Stimulated activated naive CD4-positive, alpha-beta T cell treated with Interleukin-2 at 50 U/mL for 16 hours (primary cell): Measurements from ENCODE around the gene ADSS1.

Source experiments
- DNase-seq: peaks from one replicate; lab custom pipeline; 2025; lab: John Stamatoyannopoulos, UW

Gene ADSS1

DNA sequence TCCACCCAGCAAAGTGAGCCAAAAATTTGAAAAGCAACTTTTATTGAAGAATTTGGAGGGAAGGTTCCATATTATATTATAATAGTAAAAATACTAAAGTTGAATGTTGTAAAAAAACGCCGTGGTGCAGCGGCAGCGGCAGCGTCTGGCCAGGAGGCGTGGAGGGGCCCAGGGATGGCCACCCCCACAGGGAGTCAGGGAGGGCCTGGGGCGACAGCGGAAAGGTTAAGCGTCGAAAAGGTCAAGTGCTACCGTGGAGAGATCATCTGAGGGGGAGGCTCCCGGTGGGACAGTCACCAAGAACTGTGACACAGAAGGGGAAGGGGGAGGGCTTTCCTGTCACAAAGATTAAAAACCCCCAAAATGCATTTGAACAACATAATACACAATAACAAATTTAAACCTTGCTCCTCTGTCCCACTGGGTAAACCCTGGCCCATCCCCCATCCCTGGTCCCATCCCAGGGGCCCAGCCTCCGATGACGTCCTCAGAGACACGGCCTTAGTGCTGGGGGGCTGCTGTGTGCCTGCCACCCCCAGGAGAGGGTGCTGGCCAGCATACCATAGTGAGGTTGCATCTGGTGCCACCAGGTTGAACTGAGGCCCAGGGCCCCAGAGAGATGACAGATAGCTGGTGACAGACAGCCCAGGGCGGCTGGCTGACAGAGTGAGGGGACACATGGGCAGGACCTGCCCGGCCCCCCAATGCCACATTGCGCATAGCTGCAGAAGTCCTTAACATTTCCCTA lies 45.5 kb downstream of the ADSS1 start:
- DNase-seq = no peak

DNA sequence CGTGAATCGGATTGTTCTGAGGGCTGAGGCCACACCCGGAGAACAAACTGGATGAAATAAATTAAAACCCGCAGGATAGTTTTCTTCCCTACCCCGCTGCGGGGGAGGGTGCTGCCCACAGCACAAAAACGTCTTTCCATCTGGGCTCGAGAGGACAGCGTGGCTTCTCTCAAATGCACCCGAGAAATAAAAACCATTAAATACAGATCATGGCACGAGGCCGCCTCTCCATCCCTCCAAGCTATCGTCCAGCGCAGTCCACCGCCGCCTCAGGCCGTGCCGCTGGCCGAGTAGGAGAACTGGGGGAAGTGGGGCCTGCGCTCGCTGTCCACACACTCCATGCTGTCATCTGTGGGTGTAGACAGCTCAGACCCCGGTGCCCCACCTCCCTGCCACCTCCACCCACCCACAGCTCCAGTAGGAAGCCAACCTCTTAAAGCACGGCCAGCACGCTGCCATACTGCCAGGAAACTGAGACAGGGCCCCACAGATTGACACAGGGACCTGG lies 46.1 kb downstream of the ADSS1 start:
- DNase-seq = no peak

DNA sequence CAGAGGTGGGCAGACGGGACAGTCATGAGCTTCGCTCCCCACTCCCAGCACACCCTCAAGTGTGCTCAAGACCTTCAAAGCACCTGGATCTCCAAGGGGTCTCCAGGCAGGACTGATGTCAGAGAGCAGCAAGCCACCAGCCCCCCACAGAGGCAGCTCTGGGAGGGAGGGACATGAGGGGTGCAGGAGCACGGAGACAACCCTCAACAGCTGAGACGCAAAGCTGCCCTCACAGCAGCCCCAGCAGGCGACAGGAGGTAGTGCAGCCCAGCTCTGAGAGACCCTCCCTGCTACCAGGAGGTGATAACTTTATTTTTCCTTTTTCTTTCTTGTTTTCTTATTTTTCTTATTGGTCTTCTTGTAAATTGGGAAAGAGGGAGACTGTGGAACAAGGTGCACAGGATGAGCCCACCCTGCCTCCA lies 46.8 kb downstream of the ADSS1 start:
- DNase-seq = no peak

DNA sequence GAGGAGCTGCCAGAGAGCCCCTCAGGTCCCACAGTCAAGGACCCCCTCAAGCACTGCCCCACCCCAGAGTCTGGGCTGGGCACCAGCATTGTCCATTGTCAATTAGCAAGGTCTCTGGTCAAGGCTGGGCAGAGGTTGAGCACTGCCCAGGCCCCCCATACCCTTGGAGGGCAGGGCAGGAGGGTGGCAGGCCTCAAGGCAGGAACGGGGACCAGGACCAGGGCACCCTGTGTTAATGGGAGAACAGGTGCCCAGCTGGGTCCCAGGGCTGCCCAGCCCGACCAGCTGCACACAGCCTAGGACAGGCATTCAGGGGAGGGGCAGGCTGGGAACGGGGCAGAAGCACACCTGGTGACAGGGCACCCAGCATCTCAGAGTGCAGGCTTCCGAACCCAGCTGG lies 47.3 kb downstream of the ADSS1 start:
- no peak for DNase-seq

DNA sequence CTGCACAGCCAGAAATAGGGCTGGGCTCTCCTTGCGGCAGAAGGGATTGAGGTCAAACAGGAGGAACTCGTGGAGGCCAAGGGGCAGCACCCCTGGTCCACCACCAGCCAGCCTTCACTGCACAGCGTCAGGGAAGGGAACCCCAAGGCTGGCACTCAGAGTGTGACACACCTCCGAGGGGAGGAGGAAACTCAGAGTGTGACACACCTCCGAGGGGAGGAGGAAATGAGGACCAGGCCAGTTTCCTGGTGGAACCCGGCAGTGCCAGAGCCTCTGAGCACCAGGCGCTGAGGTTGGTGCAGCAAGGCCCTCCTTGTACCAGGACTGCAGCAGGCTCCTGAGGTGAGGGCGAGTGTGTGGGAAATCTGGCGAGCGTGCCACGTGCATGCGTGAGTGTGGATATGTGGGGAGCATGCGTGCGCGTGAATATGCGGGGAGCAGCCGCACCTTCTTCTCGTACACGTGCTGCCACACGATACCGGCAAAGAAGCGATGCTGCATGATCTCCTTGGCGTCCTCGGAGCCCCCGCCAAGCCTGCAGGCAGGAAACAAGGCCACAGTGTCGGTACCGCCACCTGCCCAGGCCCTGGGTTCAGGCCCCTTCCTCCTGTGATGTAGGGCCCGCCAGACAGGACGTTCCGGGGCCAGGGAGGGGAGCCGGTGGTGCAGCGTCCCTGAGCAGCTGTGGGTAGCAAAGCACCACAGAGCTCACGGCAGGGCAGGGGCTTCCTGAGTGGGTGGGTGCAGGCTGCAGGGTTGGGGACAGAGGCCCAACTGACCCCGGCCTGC lies 48.1 kb downstream of the ADSS1 start:
- no peak for DNase-seq

DNA sequence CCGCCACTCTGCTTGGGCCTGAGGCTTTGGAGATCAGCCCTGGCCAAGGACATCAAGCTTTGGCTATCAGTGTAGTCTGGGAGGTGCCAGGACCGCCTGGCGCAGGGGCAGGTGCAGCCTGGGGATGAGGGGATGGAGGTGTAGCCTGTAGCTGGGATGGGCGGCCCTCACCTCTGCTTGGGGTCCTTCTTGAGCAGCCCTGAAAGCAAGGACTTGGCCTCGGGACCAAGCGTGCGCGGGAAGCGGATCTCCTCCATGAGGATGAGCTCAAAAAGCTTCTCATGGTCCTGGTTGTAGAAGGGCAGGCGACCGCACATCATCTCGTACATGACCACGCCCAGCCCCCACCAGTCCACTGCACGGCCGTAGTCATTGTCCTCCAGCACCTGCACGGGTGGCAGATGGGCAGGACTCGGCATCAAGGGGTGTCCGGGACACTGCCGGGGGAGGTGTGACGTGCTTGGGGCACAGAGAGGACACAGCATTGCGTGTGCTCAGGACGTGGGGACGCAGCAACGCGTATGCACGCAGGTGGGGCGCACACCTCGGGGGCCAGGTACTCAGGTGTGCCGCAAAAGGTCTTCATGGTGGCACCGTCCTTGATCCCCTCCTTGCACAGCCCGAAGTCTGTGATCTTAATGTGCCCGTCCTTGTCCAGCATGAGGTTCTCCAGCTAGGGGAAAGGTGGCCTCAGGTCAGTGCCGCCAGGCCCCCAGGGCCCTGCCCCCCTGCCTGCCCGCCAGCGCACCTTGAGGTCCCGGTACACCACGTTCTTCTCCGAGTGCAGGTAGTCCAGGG lies 48.9 kb downstream of the ADSS1 start:
- no peak for DNase-seq

DNA sequence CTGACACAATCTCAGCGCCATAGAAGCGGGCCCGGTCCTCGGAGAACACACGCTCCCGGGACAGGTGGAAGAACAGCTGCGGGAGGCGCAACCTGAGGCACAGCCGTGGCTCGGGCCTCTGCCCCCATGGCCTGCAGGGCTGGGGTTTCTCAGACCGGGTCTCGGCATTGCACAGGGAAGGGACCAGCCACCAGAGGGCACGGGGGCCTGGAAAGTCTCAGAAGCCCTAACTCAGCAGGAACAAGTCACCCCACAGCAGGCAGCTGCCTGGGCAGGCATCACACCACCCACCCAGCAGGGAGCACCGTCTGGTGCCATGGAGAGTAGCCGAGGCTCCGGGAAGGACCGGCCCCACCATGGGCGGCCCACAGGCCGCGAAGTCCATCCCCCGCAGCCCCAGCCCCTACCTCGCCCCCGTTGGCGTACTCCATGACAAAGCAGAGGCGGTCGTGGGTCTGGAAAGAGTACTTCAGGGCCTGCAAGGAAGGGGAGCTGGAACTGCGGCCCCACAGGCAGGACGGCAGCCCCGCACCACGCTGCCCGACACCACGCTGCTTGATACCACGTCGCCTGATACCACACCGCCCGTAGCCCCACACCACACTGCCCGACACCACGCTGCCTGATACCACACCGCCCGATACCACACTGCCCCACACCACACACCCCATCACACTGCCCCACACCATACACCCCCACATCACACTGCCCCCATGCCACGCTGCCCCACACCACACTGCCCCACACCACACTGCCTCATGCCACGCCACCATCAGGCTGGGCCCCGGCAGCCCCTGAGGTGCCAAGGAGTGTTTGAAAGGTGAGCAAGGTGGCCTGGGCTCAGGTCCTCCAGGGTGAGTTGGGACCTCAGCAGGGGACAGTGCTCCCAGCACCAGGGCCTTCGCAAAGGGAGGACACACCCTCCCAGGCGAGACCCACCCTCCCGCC lies 49.8 kb downstream of the ADSS1 start:
- DNase-seq = no peak

DNA sequence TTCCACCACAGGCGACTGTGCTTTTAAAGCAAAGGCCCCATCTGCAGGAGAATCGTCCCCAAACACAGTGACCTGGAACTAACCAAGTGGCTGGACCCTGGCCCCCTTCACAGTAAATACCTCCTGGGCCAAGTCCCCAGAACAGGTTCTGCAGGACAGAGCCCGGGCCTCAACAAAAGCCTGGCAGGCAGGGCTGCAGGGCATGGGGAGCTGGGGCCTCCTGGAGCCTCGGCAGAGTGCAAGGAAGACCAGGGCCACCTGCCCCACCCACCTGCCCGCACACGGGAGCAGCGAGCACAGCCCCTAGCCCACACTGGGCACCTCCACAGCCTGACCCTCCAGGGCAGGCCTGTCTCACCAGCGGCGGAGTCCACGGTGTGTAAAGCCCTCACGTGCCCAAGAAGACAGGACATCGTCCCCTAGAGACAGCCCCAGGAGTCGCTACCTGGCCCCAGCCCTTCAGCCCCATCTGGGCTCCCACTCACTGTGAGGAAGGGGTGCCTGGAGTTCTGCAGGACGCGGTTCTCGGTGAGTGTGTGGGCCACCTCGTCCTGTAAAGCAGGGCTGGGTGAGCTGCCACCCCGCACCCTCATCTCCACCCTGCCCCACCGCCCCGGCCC lies 50.5 kb downstream of the ADSS1 start:
- DNase-seq = no peak

DNA sequence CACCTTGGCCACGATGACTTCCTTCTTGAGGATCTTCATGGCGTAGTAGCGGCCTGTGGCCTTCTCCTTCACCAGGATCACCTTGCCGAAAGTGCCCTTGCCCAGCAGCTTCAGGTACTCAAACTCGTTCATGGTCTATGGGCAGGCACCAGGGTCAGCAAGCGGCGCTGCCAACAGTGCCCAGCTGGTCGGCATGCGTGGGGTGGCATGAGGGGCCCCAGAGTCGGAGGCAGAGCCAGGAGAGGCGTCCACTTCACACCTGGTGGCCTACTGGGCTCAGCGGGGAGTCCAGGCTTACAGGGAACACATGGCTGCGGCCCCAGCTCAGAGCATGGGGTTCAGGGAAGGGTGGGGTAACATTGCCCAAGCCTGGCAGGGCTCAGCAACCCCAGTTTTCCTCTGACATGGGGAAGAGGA lies 51.1 kb downstream of the ADSS1 start:
- no peak for DNase-seq

DNA sequence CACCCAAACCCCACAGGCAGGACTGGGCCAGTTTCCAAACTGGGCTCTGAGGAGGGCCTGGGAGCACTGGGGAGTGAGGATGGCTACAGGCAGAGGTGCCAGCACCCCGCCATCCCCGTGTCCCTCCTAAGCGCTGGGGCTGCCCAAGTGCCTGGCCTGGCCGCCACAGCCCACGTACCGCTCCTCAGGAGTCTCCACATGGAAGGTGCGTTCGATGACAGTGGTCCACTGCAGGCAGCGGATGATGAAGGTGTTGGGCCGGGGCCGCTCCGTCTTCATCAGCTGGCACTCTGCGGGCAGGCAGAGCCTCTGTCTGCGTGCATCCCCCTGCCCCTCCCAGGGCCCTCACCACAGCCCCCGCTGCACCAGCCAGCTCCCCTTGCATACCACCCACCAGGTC lies 52.5 kb downstream of the ADSS1 start:
- DNase-seq = no peak

DNA sequence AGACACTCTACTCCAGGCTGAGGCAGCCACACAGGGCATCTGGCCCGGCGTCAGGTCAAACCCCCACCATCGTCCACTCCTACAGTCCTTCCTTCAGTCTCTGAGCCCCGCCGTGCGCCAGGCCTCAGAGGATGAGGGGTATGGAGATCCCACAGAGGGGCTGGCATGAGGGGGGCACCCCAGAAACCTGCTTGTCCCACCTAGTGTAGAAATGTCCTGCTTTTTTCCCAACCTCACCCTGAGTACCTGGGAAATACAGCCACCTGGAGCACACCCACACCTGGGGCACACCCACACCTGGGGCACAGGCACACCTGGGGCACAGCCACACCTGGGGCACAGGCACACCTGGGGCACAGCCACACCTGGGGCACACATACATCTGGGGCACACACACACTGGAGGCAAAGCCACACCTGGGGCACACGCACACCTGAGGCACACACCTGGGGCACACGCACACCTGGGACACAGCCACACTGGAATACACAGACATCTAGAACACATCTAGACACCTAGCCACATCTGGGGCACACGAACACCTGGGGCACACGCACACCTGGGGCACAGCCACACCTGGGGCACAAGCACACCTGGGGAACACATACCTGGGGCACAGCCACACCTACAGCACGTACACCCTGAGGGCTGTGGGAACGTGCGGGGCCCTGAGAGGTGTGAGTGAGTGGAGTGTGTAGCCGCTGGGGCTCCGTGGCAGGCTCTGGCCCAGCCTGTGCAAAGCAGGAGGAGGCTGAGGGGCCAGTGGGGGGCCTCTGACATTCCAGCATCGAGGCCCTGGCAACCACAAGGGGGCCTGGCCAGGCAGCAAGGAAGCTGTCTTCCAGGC lies 53.2 kb downstream of the ADSS1 start:
- DNase-seq = no peak

DNA sequence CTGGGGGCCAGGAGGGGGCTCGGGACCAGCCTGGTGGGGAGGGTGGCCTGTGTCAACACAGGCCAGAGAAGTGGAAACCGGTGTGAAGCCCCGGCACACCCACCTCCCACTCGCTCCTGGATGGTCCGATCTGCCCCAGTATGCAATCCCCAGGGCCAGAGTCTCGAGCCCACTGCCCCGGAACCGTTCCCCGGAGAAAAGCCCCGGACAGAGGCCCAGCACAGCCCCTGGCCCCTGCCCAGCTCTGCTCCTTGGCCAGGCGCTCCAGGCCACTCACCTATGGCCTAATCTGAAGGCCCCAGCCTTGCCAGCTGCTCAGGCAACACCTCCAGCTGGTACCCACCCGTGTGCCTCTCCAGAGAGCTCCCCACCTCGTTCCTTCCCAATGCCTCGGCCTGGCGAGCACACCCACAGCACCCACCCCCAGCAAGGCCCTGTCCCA lies 53.8 kb downstream of the ADSS1 start:
- DNase-seq = no peak

DNA sequence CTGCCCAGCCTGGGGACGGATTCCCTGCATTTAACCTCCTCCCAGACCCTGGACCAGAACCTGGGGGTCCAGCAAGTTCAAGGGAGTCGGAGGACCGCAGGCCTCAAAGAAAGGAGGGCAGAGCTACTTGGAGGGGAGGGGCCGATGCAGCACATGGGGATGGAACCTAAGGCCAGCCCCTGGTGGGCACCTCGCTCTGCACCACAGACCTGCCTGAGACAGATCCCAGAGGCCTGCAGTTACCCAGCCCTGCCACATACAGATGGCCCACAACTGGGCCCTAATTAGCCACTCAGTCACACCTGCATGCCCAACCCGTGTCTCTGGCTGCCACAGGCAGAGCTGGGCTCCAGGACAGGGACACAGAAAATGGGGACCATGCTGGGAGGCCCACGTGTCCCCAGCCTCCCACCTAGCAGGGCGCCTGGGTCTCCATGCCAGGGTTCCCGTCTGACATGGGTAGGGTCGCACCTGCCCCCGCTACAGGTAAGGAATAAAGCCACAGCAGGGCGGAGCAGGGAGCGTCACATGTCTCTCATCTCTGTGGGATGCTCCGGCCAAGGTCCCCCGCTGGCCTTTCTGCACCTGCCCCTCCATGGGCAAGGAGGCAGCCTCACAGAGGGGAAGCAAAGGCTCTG lies 54.8 kb downstream of the ADSS1 start:
- DNase-seq = no peak

DNA sequence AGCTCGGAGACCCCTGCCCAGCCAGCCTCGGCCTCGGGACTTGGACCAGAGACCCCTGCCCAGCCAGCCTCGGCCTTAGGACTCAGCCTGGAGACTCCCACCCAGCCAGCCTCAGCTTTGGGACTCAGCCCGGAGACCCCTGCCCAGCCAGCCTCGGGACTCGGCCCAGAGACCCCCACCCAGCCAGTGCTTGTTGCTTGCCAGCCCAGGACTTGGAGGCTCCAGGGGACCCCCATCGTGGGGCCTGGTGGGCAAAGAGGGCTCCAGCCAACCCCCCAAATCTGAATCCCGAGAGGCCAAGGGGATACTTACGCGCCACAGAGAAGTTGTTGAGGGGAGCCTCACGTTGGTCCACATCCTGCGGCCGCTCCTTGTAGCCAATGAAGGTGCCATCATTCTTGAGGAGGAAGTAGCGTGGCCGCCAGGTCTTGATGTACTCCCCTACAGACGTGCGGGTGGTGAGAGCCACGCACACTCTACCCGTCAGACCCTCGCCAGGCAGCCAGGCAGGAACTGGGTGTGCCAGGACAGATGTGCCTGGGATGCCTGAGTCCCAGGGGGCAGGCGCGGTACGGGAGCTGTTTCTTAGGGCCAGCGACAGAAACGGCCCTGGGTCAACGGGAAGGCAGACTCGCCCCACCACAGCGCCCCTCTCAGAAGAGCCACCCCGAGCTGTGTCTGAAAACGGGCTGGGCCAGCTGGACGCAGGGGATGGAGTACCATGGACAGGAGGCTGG lies 55.9 kb downstream of the ADSS1 start:
- DNase-seq = no peak

DNA sequence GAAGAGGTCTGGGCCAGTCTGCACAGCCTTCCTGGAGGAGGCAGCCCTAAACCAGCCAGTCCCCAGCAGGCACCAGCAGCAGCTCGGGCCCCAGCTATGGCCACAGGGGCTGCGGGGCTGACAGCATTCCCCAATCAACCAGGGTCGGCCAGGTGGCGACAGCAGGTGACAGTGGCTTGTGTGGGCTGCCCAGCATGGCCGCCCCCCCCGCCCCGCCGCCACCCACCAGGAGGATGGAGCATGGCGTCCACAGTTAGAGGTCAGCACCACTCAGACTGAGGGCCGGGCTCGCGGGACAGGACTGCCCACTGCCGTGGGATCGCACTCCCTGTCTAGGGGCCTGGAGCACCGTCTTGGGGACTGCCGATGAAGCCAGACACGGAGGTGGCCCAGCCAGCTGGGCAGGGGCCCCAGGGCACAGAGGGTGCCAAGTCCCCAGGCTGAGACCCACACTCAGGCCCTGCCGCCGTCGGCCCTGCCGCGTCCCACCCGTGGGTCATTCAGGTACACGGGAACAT lies 56.5 kb downstream of the ADSS1 start:
- no peak for DNase-seq

DNA sequence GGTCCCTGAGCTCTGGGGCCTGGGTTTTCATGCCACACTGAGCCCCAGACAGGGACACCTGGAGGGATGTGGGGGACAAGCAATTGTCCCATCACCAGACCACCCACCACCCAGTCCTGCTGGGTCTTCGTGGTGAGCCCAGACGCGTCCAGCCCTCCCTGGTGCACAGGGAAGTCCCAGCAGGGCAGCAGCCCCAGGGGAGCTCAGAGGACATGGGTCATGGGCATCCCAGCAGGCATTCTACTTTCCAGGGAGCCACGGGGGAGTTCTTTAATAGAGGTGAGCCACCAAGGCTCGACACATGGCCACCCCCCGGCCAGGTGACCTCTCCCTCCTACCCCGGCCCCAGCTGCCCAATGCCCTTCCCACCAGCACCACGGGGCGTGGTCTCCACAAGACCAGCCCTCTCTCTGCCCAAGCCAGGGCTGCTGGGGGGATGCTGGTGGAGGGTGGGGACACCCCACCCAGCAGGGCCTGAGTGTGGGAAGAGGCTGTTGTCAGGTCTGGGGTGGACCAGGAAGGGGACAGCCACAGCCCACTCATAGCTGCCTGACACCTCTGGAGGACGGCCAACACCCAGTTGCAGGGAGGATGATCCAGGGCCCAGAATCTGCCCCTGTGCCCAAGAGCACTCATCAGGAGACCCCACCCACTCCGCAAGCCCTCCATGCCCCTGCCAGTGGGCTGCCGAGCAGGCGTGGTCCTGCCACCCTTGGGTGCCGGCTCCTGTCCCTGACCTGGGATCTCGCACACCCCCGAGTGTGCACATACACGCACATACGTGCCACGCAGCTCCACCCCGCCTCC lies 57.4 kb downstream of the ADSS1 start:
- DNase-seq = no peak

DNA sequence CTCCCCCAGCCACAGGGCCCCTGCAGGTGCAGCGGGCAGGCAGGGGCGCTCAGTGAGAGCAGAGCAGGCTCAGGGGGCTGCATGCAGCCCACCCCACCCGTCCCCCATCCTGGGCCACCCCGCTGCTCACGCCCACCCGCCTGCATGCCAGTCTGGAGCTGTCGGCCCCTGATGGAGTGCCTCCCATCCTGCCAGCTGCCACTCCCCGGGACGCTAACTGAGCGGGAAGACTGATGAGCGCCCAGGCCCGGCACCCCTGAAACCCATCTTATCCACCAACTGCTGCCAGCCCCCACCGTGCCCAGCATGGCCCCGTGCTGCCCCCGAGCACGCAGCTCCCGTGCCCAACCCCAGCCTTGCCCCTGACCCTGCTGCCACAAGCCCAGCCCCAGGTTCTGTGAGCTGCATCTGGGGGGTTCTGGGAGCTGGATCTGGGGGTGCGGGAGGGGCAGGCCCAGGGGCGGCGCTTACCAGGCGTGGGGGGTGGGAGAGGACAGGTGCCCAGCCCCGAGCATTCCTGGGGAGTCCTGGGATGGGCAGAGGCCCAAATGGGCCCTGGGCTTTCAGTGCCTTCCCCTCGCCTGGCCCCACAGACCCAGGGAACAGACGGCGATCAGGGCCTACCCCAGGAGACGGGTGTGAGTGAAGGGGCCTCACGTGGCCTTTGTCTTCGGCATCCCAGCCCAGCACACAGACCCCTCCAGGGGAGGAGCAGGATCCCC lies 58.2 kb downstream of the ADSS1 start:
- DNase-seq = no peak
